ENCODE measurements around the gene FBXW7. TPM values are rescaled to one million over a fixed set of nuclear protein-coding genes. Genes with fewer than 3 reads are reported as not detected.
A peak's percentile ranks its signal among the peaks of the same experiment; 100 is the strongest.

Gene FBXW7
- total and polyA plus RNA-seq, 5 donors: 14.8 to 52.2 (median 47.3) TPM

- no peaks in the 10 kb centered on the region for H3K9me3 ChIP-seq (ENCODE audit: control insufficient read depth, low read length)
- no peaks in the 10 kb centered on the region for H3K27me3 ChIP-seq (ENCODE audit: control insufficient read depth, insufficient read depth)
- no peak overlapping the region for H3K27ac ChIP-seq (ENCODE audit: low read length)
- intact Hi-C loops (cut with DNase I): no loop called here
- DNase-seq: no peak
- H3K4me1 ChIP-seq (ENCODE audit: control insufficient read depth, insufficient read depth, low read length): no peaks in the 10 kb centered on the region
- no peak for ATAC-seq
- no peak overlapping the region for H3K4me3 ChIP-seq (ENCODE audit: low read length)
- WGBS: 75% methylated on average over 8 of the region's 8 CpGs
Observed at GRCh38 chr4:152369203-152369901, 166.5 kb downstream of the FBXW7 start.

GRCh38 chr4:152368001-152368400, 167.9 kb downstream of the FBXW7 start:
- Histone ChIP-seq H3K4me1 (ENCODE audit: control insufficient read depth, insufficient read depth, low read length) (no peaks in the 10 kb centered on the region), H3K27me3 (ENCODE audit: control insufficient read depth, insufficient read depth) (no peaks in the 10 kb centered on the region), H3K9me3 (ENCODE audit: control insufficient read depth, low read length) (no peaks in the 10 kb centered on the region), H3K27ac (ENCODE audit: low read length) (no peak overlapping the region), H3K4me3 (ENCODE audit: low read length) (no peak overlapping the region)
- intact Hi-C loops (cut with DNase I): no loop called here
- WGBS: 92% methylated on average over 3 of the region's 3 CpGs
- ATAC-seq: no peak
- DNase-seq: no peak

GRCh38 chr4:152364883-152365282, 171.0 kb downstream of the FBXW7 start:
- Histone ChIP-seq H3K9me3 (ENCODE audit: control insufficient read depth, low read length) (no peaks in the 10 kb centered on the region), H3K4me3 (ENCODE audit: low read length) (no peak overlapping the region), H3K4me1 (ENCODE audit: control insufficient read depth, insufficient read depth, low read length) (no peaks in the 10 kb centered on the region), H3K27ac (ENCODE audit: low read length) (no peak overlapping the region), H3K27me3 (ENCODE audit: control insufficient read depth, insufficient read depth) (no peaks in the 10 kb centered on the region)
- intact Hi-C loops (cut with DNase I): no loop called here
- ATAC-seq: no peak
- no peak for DNase-seq
- 97% methylated on average over 3 of the region's 3 CpGs for WGBS

GRCh38 chr4:152364383-152364782, 171.5 kb downstream of the FBXW7 start:
- WGBS: 93% methylated on average over 1 of the region's 1 CpG
- Histone ChIP-seq H3K4me1 (ENCODE audit: control insufficient read depth, insufficient read depth, low read length) (no peaks in the 10 kb centered on the region), H3K4me3 (ENCODE audit: low read length) (no peak overlapping the region), H3K27me3 (ENCODE audit: control insufficient read depth, insufficient read depth) (no peaks in the 10 kb centered on the region), H3K27ac (ENCODE audit: low read length) (no peak overlapping the region), H3K9me3 (ENCODE audit: control insufficient read depth, low read length) (no peaks in the 10 kb centered on the region)
- intact Hi-C loops (cut with DNase I): no loop called here
- DNase-seq (no peak), ATAC-seq (no peak)

GRCh38 chr4:152363904-152364303, 172.0 kb downstream of the FBXW7 start:
- DNase-seq (no peak), ATAC-seq (no peak)
- intact Hi-C loops (cut with DNase I): no loop called here
- Histone ChIP-seq H3K27ac (ENCODE audit: low read length) (no peak overlapping the region), H3K4me1 (ENCODE audit: control insufficient read depth, insufficient read depth, low read length) (no peaks in the 10 kb centered on the region), H3K4me3 (ENCODE audit: low read length) (no peak overlapping the region), H3K9me3 (ENCODE audit: control insufficient read depth, low read length) (no peaks in the 10 kb centered on the region), H3K27me3 (ENCODE audit: control insufficient read depth, insufficient read depth) (no peaks in the 10 kb centered on the region)
- 70% methylated on average over 2 of the region's 2 CpGs for WGBS

- H3K27ac ChIP-seq (ENCODE audit: low read length): no peak overlapping the region
- no peaks in the 10 kb centered on the region for H3K27me3 ChIP-seq (ENCODE audit: control insufficient read depth, insufficient read depth)
- intact Hi-C loops (cut with DNase I): no loop called here
- H3K9me3 ChIP-seq (ENCODE audit: control insufficient read depth, low read length): no peaks in the 10 kb centered on the region
- no peak for ATAC-seq
- no peak for DNase-seq
- H3K4me1 ChIP-seq (ENCODE audit: control insufficient read depth, insufficient read depth, low read length): no peaks in the 10 kb centered on the region
- no peak overlapping the region for H3K4me3 ChIP-seq (ENCODE audit: low read length)
Observed at GRCh38 chr4:152363086-152363485, 172.8 kb downstream of the FBXW7 start.

- ATAC-seq: no peak
- no peak for DNase-seq
- intact Hi-C loops (cut with DNase I): no loop called here
- H3K27me3 ChIP-seq (ENCODE audit: control insufficient read depth, insufficient read depth): no peaks in the 10 kb centered on the region
- no peaks in the 10 kb centered on the region for H3K4me1 ChIP-seq (ENCODE audit: control insufficient read depth, insufficient read depth, low read length)
- H3K4me3 ChIP-seq (ENCODE audit: low read length): no peak overlapping the region
- 97% methylated on average over 1 of the region's 1 CpG for WGBS
- no peak overlapping the region for H3K27ac ChIP-seq (ENCODE audit: low read length)
- H3K9me3 ChIP-seq (ENCODE audit: control insufficient read depth, low read length): no peaks in the 10 kb centered on the region
Observed at GRCh38 chr4:152360045-152360410, 175.9 kb downstream of the FBXW7 start.

GRCh38 chr4:152359208-152360044, 176.5 kb downstream of the FBXW7 start:
- no peaks in the 10 kb centered on the region for H3K27me3 ChIP-seq (ENCODE audit: control insufficient read depth, insufficient read depth)
- intact Hi-C loops (cut with DNase I): loop anchor here in 1 of 4 donors (10.0 kb wide), 1 partner anchor 585 kb away; no protein-coding TSS in a partner anchor
- WGBS: 92% methylated on average over 9 of the region's 9 CpGs
- ATAC-seq (no peak), DNase-seq (no peak)
- H3K9me3 ChIP-seq (ENCODE audit: control insufficient read depth, low read length): no peaks in the 10 kb centered on the region
- no peaks in the 10 kb centered on the region for H3K4me1 ChIP-seq (ENCODE audit: control insufficient read depth, insufficient read depth, low read length)
- H3K27ac ChIP-seq (ENCODE audit: low read length): no peak overlapping the region
- H3K4me3 ChIP-seq (ENCODE audit: low read length): no peak overlapping the region

GRCh38 chr4:152357206-152357605, 178.7 kb downstream of the FBXW7 start:
- peak; percentile 30 to 55 (median 35) for DNase-seq

GRCh38 chr4:152356428-152357034, 179.4 kb downstream of the FBXW7 start:
- H3K4me1 ChIP-seq (ENCODE audit: control insufficient read depth, insufficient read depth, low read length): no peaks in the 10 kb centered on the region
- WGBS: 94% methylated on average over 1 of the region's 1 CpG

More at GRCh38 chr4:152357206-152357605, 178.7 kb downstream of the FBXW7 start:
- Histone ChIP-seq H3K4me1 (ENCODE audit: control insufficient read depth, insufficient read depth, low read length) (no peaks in the 10 kb centered on the region), H3K4me3 (ENCODE audit: low read length) (no peak overlapping the region), H3K27ac (ENCODE audit: low read length) (no peak overlapping the region), H3K9me3 (ENCODE audit: control insufficient read depth, low read length) (no peaks in the 10 kb centered on the region), H3K27me3 (ENCODE audit: control insufficient read depth, insufficient read depth) (no peaks in the 10 kb centered on the region)
- WGBS: 85% methylated on average over 6 of the region's 6 CpGs
- intact Hi-C loops (cut with DNase I): loop anchor here in 1 of 4 donors (10.0 kb wide), 1 partner anchor 582 kb away; no protein-coding TSS in a partner anchor
- no peak for ATAC-seq

GRCh38 chr4:152352622-152353116, 183.2 kb downstream of the FBXW7 start:
- intact Hi-C loops (cut with DNase I): loop anchor here in 1 of 4 donors (10.0 kb wide), 1 partner anchor 578 kb away; no protein-coding TSS in a partner anchor
- Histone ChIP-seq H3K27me3 (ENCODE audit: control insufficient read depth, insufficient read depth) (no peaks in the 10 kb centered on the region), H3K27ac (ENCODE audit: low read length) (peak overlapping the region; percentile 94), H3K4me3 (ENCODE audit: low read length) (peak overlapping the region; percentile 88), H3K9me3 (ENCODE audit: control insufficient read depth, low read length) (no peaks in the 10 kb centered on the region), H3K4me1 (ENCODE audit: control insufficient read depth, insufficient read depth, low read length) (no peaks in the 10 kb centered on the region)
- ATAC-seq: peak; percentile 100
- WGBS: 16% methylated on average over 11 of the region's 11 CpGs
- DNase-seq: peak; percentile 26 to 64 (median 58)

More at GRCh38 chr4:152356428-152357034, 179.4 kb downstream of the FBXW7 start:
- Histone ChIP-seq H3K4me3 (ENCODE audit: low read length) (no peak overlapping the region), H3K27me3 (ENCODE audit: control insufficient read depth, insufficient read depth) (no peaks in the 10 kb centered on the region), H3K9me3 (ENCODE audit: control insufficient read depth, low read length) (no peaks in the 10 kb centered on the region), H3K27ac (ENCODE audit: low read length) (no peak overlapping the region)
- no peak for DNase-seq
- no peak for ATAC-seq
- intact Hi-C loops (cut with DNase I): loop anchor here in 1 of 4 donors (10.0 kb wide), 1 partner anchor 582 kb away; no protein-coding TSS in a partner anchor
